GM23338 (cell line): ENCODE results near the gene SRSF12. TPM values are rescaled to one million over a fixed set of nuclear protein-coding genes. Genes with fewer than 3 reads are reported as not detected.

ENCODE experiments used
- ATAC-seq: fragments of 200-7000 bp; cut with Tn5 transposase; 3 replicates; pipeline ENCODE4 v1.9.1; 2020
- DNase-seq: peaks from one replicate; pipeline ENCODE4 v3.0.0-alpha.2; 2015; ENCODE audit warnings: low spot score
- H2AFZ ChIP-seq: fragments of 200-600 bp; sonication (generic); 2 replicates; pipeline ENCODE4 v1.8.0; 2016; ENCODE audit warnings: antibody characterized with exemption, mild to moderate bottlenecking, moderate library complexity
- H3F3A ChIP-seq: fragments of 200-600 bp; sonication (generic); replicated peaks from 2 replicates; pipeline ENCODE4 v1.8.0; 2017; ENCODE audit warnings: antibody characterized with exemption, mixed run types, low read depth
- H3K27ac ChIP-seq: fragments of 200-600 bp; sonication (generic); 2 replicates; pipeline ENCODE4 v1.6.1; 2016; ENCODE audit warnings: low read depth
- H3K27me3 ChIP-seq: fragments of 200-600 bp; sonication (generic); 2 replicates; pipeline ENCODE4 v1.8.0; 2016; ENCODE audit warnings: mild to moderate bottlenecking, mixed run types, moderate library complexity; ENCODE audit not compliant: insufficient read depth
- H3K36me3 ChIP-seq: fragments of 200-600 bp; sonication (generic); 2 replicates; pipeline ENCODE4 v1.8.0; 2016; ENCODE audit warnings: mild to moderate bottlenecking; ENCODE audit not compliant: insufficient read depth
- H3K4me1 ChIP-seq: fragments of 200-600 bp; sonication (generic); 2 replicates; pipeline ENCODE4 v1.8.0; 2016; ENCODE audit warnings: mild to moderate bottlenecking, moderate library complexity; ENCODE audit not compliant: insufficient read depth
- H3K4me2 ChIP-seq: fragments of 200-600 bp; sonication (generic); 2 replicates; pipeline ENCODE4 v1.7.1; 2017; ENCODE audit warnings: mixed run types
- H3K4me3 ChIP-seq: fragments of 200-600 bp; sonication (generic); 2 replicates; pipeline ENCODE4 v1.6.1; 2016; ENCODE audit warnings: mixed run types
- H3K79me2 ChIP-seq: fragments of 200-600 bp; sonication (generic); replicated peaks from 2 replicates; pipeline ENCODE4 v1.8.0; 2017; ENCODE audit warnings: mild to moderate bottlenecking; ENCODE audit not compliant: insufficient read depth
- H3K9me2 ChIP-seq: fragments of 200-600 bp; sonication (generic); 2 replicates; pipeline ENCODE4 v1.8.0; 2017; ENCODE audit not compliant: insufficient read depth
- H4K20me1 ChIP-seq: fragments of 200-600 bp; sonication (generic); replicated peaks from 2 replicates; pipeline ENCODE4 v1.8.0; 2017; ENCODE audit warnings: mild to moderate bottlenecking; ENCODE audit not compliant: insufficient read depth
- H3K27ac Mint-ChIP-seq: 2 replicates; pipeline ENCODE4 v1.8.0; 2020; ENCODE audit warnings: inconsistent platforms, mild to moderate bottlenecking, moderate library complexity, mixed read lengths
- H3K27me3 Mint-ChIP-seq: 3 replicates; pipeline ENCODE4 v1.8.0; 2022; ENCODE audit warnings: low read depth, mild to moderate bottlenecking, moderate library complexity, mixed read lengths, inconsistent platforms; ENCODE audit not compliant: insufficient read depth, poor library complexity
- H3K36me3 Mint-ChIP-seq: 3 replicates; pipeline ENCODE4 v1.8.0; 2021; ENCODE audit warnings: low read depth, mild to moderate bottlenecking, inconsistent platforms, moderate library complexity, mixed read lengths
- H3K4me1 Mint-ChIP-seq: 3 replicates; pipeline ENCODE4 v1.8.0; 2020; ENCODE audit warnings: mild to moderate bottlenecking, inconsistent platforms, mixed read lengths
- H3K4me3 Mint-ChIP-seq: 3 replicates; pipeline ENCODE4 v1.8.0; 2021; ENCODE audit warnings: moderate library complexity, mild to moderate bottlenecking, inconsistent platforms, mixed read lengths
- H3K9me3 Mint-ChIP-seq: 3 replicates; pipeline ENCODE4 v1.8.0; 2020; ENCODE audit warnings: moderate library complexity, mild to moderate bottlenecking, inconsistent platforms, mixed read lengths
- CREB1 ChIP-seq: fragments of 250-450 bp; sonication (Bioruptor Pico); IDR thresholded peaks from 2 replicates; pipeline ENCODE4 v1.5.0; 2020; ENCODE audit warnings: low read depth, mild to moderate bottlenecking, moderate library complexity
- EZH2 ChIP-seq: fragments of 200-600 bp; sonication (generic); IDR thresholded peaks from one replicate; pipeline ENCODE4 v1.8.0; 2017; ENCODE audit warnings: antibody characterized with exemption, mild to moderate bottlenecking, low read depth; ENCODE audit not compliant: unreplicated experiment
- EZH2phosphoT487 ChIP-seq: fragments of 200-600 bp; sonication (generic); IDR thresholded peaks from one replicate; pipeline ENCODE4 v1.8.1; 2018; ENCODE audit warnings: antibody characterized with exemption; ENCODE audit not compliant: unreplicated experiment
- JUNB ChIP-seq: IDR thresholded peaks from one replicate; pipeline ENCODE4 v1.6.1; 2016; ENCODE audit warnings: antibody characterized with exemption; ENCODE audit not compliant: unreplicated experiment
- NANOG ChIP-seq: IDR thresholded peaks from 2 replicates; pipeline ENCODE4 v1.6.1; 2016; ENCODE audit warnings: antibody characterized with exemption, borderline replicate concordance
- POLR2AphosphoS5 ChIP-seq: IDR thresholded peaks from 2 replicates; pipeline ENCODE4 v1.6.1; 2016; ENCODE audit warnings: antibody characterized with exemption, low read depth
- REST ChIP-seq: IDR thresholded peaks from one replicate; pipeline ENCODE4 v1.6.1; 2018; ENCODE audit warnings: antibody characterized with exemption; ENCODE audit not compliant: unreplicated experiment
- STAT1 ChIP-seq: IDR thresholded peaks from one replicate; pipeline ENCODE4 v1.6.1; 2016; ENCODE audit warnings: antibody characterized with exemption; ENCODE audit not compliant: unreplicated experiment
- ZNF114 ChIP-seq: fragments of 250-450 bp; sonication (Bioruptor Pico); IDR thresholded peaks from 2 replicates; pipeline ENCODE4 v1.5.0; 2020; ENCODE audit warnings: mild to moderate bottlenecking, moderate library complexity
- ZNF331 ChIP-seq: fragments of 250-450 bp; sonication (Bioruptor Pico); IDR thresholded peaks from 2 replicates; pipeline ENCODE4 v1.5.0; 2020; ENCODE audit warnings: low read depth, mild to moderate bottlenecking, moderate library complexity
- polyA plus RNA-seq: library from polyadenylated mRNA; unstranded; fragments of >200 nt; fragmentation: Nextera tagmentation; extraction: Ambion mirVana; gene quantifications from 2 replicates; pipeline ENCODE4 v1.2.1, GENCODE V29; 2016
- total RNA-seq: library from RNA; depleted of rRNA; stranded (reverse); fragments of >200 nt; shearing (Covaris generic); gene quantifications from 2 replicates; pipeline ENCODE4 v1.2.3, GENCODE V29; 2014
- TF ChIP-seq, protein P1 (sequence below), 2 experiments: fragments of 200-600 bp in 1 of 2; sonication (generic) in 1 of 2; conservative IDR thresholded peaks; 2 replicates each; pipeline versions ENCODE4 v1.5.1 to v1.6.1; 2016 to 2017; ENCODE audit warnings: antibody characterized with exemption in 2 of 2, low read depth in 2 of 2, mild to moderate bottlenecking in 2 of 2, moderate library complexity in 1 of 2
- TF ChIP-seq, protein P2 (sequence below): fragments of 250-450 bp; sonication (Bioruptor Pico); IDR thresholded peaks from 2 replicates; pipeline ENCODE4 v1.5.0; 2020; ENCODE audit warnings: mild to moderate bottlenecking, moderate library complexity
- TF ChIP-seq, protein P3 (sequence below): IDR thresholded peaks from 2 replicates; pipeline ENCODE4 v1.6.1; 2016; ENCODE audit warnings: antibody characterized with exemption

SRSF12 gene
- total and polyA plus RNA-seq, 2 experiments from 2014 or later: 3.6 TPM

- H3K4me3 ChIP-seq: no peak overlapping the region
- peaks cover 3% of the 10 kb centered on the region for H3K27me3 Mint-ChIP-seq
- no peaks in the 10 kb centered on the region for H3F3A ChIP-seq
- H3K27ac Mint-ChIP-seq: no peak overlapping the region
- H3K36me3 Mint-ChIP-seq: no peaks in the 10 kb centered on the region
- no peaks in the 10 kb centered on the region for H3K79me2 ChIP-seq
- H4K20me1 ChIP-seq: no peaks in the 10 kb centered on the region
- ATAC-seq (no peak), DNase-seq (no peak)
- no peaks in the 10 kb centered on the region for H3K36me3 ChIP-seq
- H3K27ac ChIP-seq: no peak overlapping the region
- H3K4me1 Mint-ChIP-seq: peaks cover under 1% of the 10 kb centered on the region; the same call in 2 of the 3 replicates
- no peaks in the 10 kb centered on the region for H3K9me2 ChIP-seq
- no peak overlapping the region for H2AFZ ChIP-seq
- H3K4me1 ChIP-seq: no peaks in the 10 kb centered on the region
- H3K4me3 Mint-ChIP-seq: no peak overlapping the region
- no peak for TF ChIP-seq POLR2AphosphoS5
- TF ChIP-seq EZH2: no peak
- TF ChIP-seq STAT1: no peak
- TF ChIP-seq ZNF114 (CRISPR knock-in tag): no peak
- no peak for TF ChIP-seq NANOG
- TF ChIP-seq JUNB: no peak
- TF ChIP-seq, protein P1, sequence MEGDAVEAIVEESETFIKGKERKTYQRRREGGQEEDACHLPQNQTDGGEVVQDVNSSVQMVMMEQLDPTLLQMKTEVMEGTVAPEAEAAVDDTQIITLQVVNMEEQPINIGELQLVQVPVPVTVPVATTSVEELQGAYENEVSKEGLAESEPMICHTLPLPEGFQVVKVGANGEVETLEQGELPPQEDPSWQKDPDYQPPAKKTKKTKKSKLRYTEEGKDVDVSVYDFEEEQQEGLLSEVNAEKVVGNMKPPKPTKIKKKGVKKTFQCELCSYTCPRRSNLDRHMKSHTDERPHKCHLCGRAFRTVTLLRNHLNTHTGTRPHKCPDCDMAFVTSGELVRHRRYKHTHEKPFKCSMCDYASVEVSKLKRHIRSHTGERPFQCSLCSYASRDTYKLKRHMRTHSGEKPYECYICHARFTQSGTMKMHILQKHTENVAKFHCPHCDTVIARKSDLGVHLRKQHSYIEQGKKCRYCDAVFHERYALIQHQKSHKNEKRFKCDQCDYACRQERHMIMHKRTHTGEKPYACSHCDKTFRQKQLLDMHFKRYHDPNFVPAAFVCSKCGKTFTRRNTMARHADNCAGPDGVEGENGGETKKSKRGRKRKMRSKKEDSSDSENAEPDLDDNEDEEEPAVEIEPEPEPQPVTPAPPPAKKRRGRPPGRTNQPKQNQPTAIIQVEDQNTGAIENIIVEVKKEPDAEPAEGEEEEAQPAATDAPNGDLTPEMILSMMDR (conservative IDR thresholded peaks at IDR 0.05; ENCODE audit: low read depth in 2 of 2): no peak
- TF ChIP-seq CREB1 (CRISPR knock-in tag): no peak
- TF ChIP-seq, protein P2, sequence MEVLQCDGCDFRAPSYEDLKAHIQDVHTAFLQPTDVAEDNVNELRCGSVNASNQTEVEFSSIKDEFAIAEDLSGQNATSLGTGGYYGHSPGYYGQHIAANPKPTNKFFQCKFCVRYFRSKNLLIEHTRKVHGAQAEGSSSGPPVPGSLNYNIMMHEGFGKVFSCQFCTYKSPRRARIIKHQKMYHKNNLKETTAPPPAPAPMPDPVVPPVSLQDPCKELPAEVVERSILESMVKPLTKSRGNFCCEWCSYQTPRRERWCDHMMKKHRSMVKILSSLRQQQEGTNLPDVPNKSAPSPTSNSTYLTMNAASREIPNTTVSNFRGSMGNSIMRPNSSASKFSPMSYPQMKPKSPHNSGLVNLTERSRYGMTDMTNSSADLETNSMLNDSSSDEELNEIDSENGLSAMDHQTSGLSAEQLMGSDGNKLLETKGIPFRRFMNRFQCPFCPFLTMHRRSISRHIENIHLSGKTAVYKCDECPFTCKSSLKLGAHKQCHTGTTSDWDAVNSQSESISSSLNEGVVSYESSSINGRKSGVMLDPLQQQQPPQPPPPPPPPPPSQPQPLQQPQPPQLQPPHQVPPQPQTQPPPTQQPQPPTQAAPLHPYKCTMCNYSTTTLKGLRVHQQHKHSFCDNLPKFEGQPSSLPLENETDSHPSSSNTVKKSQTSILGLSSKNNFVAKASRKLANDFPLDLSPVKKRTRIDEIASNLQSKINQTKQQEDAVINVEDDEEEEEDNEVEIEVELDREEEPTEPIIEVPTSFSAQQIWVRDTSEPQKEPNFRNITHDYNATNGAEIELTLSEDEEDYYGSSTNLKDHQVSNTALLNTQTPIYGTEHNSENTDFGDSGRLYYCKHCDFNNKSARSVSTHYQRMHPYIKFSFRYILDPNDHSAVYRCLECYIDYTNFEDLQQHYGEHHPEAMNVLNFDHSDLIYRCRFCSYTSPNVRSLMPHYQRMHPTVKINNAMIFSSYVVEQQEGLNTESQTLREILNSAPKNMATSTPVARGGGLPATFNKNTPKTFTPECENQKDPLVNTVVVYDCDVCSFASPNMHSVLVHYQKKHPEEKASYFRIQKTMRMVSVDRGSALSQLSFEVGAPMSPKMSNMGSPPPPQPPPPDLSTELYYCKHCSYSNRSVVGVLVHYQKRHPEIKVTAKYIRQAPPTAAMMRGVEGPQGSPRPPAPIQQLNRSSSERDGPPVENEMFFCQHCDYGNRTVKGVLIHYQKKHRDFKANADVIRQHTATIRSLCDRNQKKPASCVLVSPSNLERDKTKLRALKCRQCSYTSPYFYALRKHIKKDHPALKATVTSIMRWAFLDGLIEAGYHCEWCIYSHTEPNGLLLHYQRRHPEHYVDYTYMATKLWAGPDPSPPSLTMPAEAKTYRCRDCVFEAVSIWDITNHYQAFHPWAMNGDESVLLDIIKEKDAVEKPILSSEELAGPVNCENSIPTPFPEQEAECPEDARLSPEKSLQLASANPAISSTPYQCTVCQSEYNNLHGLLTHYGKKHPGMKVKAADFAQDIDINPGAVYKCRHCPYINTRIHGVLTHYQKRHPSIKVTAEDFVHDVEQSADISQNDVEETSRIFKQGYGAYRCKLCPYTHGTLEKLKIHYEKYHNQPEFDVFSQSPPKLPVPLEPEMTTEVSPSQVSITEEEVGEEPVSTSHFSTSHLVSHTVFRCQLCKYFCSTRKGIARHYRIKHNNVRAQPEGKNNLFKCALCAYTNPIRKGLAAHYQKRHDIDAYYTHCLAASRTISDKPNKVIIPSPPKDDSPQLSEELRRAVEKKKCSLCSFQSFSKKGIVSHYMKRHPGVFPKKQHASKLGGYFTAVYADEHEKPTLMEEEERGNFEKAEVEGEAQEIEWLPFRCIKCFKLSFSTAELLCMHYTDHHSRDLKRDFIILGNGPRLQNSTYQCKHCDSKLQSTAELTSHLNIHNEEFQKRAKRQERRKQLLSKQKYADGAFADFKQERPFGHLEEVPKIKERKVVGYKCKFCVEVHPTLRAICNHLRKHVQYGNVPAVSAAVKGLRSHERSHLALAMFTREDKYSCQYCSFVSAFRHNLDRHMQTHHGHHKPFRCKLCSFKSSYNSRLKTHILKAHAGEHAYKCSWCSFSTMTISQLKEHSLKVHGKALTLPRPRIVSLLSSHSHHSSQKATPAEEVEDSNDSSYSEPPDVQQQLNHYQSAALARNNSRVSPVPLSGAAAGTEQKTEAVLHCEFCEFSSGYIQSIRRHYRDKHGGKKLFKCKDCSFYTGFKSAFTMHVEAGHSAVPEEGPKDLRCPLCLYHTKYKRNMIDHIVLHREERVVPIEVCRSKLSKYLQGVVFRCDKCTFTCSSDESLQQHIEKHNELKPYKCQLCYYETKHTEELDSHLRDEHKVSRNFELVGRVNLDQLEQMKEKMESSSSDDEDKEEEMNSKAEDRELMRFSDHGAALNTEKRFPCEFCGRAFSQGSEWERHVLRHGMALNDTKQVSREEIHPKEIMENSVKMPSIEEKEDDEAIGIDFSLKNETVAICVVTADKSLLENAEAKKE (CRISPR knock-in tag): no peak
- TF ChIP-seq EZH2phosphoT487: no peak
- no peak for TF ChIP-seq REST
- TF ChIP-seq, protein P3, sequence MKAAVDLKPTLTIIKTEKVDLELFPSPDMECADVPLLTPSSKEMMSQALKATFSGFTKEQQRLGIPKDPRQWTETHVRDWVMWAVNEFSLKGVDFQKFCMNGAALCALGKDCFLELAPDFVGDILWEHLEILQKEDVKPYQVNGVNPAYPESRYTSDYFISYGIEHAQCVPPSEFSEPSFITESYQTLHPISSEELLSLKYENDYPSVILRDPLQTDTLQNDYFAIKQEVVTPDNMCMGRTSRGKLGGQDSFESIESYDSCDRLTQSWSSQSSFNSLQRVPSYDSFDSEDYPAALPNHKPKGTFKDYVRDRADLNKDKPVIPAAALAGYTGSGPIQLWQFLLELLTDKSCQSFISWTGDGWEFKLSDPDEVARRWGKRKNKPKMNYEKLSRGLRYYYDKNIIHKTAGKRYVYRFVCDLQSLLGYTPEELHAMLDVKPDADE: no peak
- no peak for TF ChIP-seq ZNF331
- H3K9me3 Mint-ChIP-seq: peaks cover 4% of the 10 kb centered on the region
- no peaks in the 10 kb centered on the region for H3K27me3 ChIP-seq
- H3K4me2 ChIP-seq: no peak overlapping the region
Measured at GRCh38 chr6:89063881-89064280, 54.0 kb downstream of the SRSF12 start.
